CD14-positive monocyte (primary cell): Measurements from ENCODE around the gene RRP8. TPM values are rescaled to one million over a fixed set of nuclear protein-coding genes. Genes with fewer than 3 reads are reported as not detected.

Experiments used
- DNase-seq, 3 donors: peaks; one replicate each; pipeline ENCODE4 v3.0.0-alpha.2; 2011 to 2022
- H2AFZ ChIP-seq: 2 replicates; pipeline ENCODE4 v1.6.0; 2012; ENCODE audit warnings: mild to moderate bottlenecking, low read depth, low read length, inconsistent platforms; ENCODE audit not compliant: insufficient read depth, poor library complexity, severe bottlenecking
- H3K27ac ChIP-seq, 2 donors: 1 replicate in 1 of 2; 2 replicates in 1 of 2; pipeline ENCODE4 v1.5.1; 2012 to 2013; ENCODE audit warnings: low read length in 2 of 2, control low read depth in 1 of 2, inconsistent platforms in 1 of 2, low read depth in 1 of 2, mild to moderate bottlenecking in 1 of 2
- H3K27me3 ChIP-seq, 2 donors: one replicate each; pipeline versions ENCODE4 v1.6.0 to v1.6.1; 2011 to 2013; ENCODE audit warnings: low read length in 2 of 2; ENCODE audit not compliant: control insufficient read depth in 2 of 2, insufficient read depth in 2 of 2
- H3K36me3 ChIP-seq, 2 donors: replicated peaks in 1 of 2; 1 replicate in 1 of 2; 2 replicates in 1 of 2; pipeline versions ENCODE4 v1.5.1 to v1.6.1; 2012 to 2013; ENCODE audit warnings: low read length in 2 of 2, control low read depth in 1 of 2, inconsistent platforms in 1 of 2, mild to moderate bottlenecking in 1 of 2; ENCODE audit not compliant: insufficient read depth in 2 of 2, control insufficient read depth in 1 of 2
- H3K4me1 ChIP-seq, 2 donors: 1 replicate in 1 of 2; 2 replicates in 1 of 2; pipeline versions ENCODE4 v1.5.1 to v1.6.1; 2012 to 2013; ENCODE audit warnings: low read length in 2 of 2, control low read depth in 1 of 2, inconsistent platforms in 1 of 2, mild to moderate bottlenecking in 1 of 2, moderate library complexity in 1 of 2; ENCODE audit not compliant: insufficient read depth in 2 of 2, control insufficient read depth in 1 of 2
- H3K4me2 ChIP-seq: replicated peaks from 2 replicates; pipeline ENCODE3; 2012; ENCODE audit warnings: low read length, moderate library complexity, mild to moderate bottlenecking; ENCODE audit not compliant: poor library complexity, severe bottlenecking; ENCODE audit errors: extremely low read depth
- H3K4me3 ChIP-seq, 3 experiments: fragments of 200-600 bp in 1 of 3; sonication (generic) in 1 of 3; replicated peaks in 1 of 3; 1 replicate in 2 of 3; 2 replicates in 1 of 3; pipeline ENCODE4 v1.5.1; 2011 to 2013; ENCODE audit warnings: low read length in 3 of 3, mild to moderate bottlenecking in 3 of 3, control low read depth in 2 of 3, low read depth in 2 of 3, inconsistent platforms in 1 of 3, moderate library complexity in 1 of 3
- H3K79me2 ChIP-seq: 2 replicates; pipeline ENCODE4 v1.6.0; 2012; ENCODE audit warnings: mild to moderate bottlenecking, control low read depth, inconsistent platforms, low read length, moderate library complexity; ENCODE audit not compliant: insufficient read depth
- H3K9ac ChIP-seq: 2 replicates; pipeline ENCODE4 v1.6.0; 2017; ENCODE audit warnings: low read length, mild to moderate bottlenecking; ENCODE audit not compliant: insufficient read depth, poor library complexity, severe bottlenecking
- H3K9me3 ChIP-seq, 2 donors: replicated peaks in 1 of 2; 1 replicate in 1 of 2; 2 replicates in 1 of 2; pipeline versions ENCODE4 v1.5.1 to v1.6.1; 2012 to 2013; ENCODE audit warnings: low read length in 2 of 2, control low read depth in 1 of 2; ENCODE audit not compliant: control insufficient read depth in 1 of 2, insufficient read depth in 1 of 2
- H4K20me1 ChIP-seq: 2 replicates; pipeline ENCODE4 v1.6.0; 2012; ENCODE audit warnings: mild to moderate bottlenecking, low read length, control low read depth, moderate library complexity; ENCODE audit not compliant: insufficient read depth
- H3K27ac Mint-ChIP-seq, 7 donors: one replicate each; pipeline ENCODE4 v1.8.0; 2020; ENCODE audit warnings: mild to moderate bottlenecking in 7 of 7, mixed read lengths in 7 of 7, moderate library complexity in 6 of 7, inconsistent platforms in 2 of 7
- H3K27me3 Mint-ChIP-seq, 3 donors: one replicate each; pipeline ENCODE4 v1.8.0; 2021 to 2022; ENCODE audit warnings: low read depth in 3 of 3, mild to moderate bottlenecking in 3 of 3, mixed read lengths in 3 of 3, moderate library complexity in 3 of 3, inconsistent platforms in 1 of 3
- H3K36me3 Mint-ChIP-seq, 2 donors: one replicate each; pipeline ENCODE4 v1.8.0; 2020; ENCODE audit warnings: mixed read lengths in 2 of 2, inconsistent platforms in 1 of 2, mild to moderate bottlenecking in 1 of 2
- H3K4me1 Mint-ChIP-seq: one replicate; pipeline ENCODE4 v1.8.0; 2020; ENCODE audit warnings: mild to moderate bottlenecking, mixed read lengths
- H3K4me3 Mint-ChIP-seq, 2 donors: one replicate each; pipeline ENCODE4 v1.8.0; 2020; ENCODE audit warnings: mild to moderate bottlenecking in 2 of 2, mixed read lengths in 2 of 2, moderate library complexity in 1 of 2
- H3K9me3 Mint-ChIP-seq, 7 donors: one replicate each; pipeline ENCODE4 v1.8.0; 2020 to 2022; ENCODE audit warnings: mixed read lengths in 7 of 7, mild to moderate bottlenecking in 6 of 7, moderate library complexity in 6 of 7, inconsistent platforms in 2 of 7
- CTCF ChIP-seq: fragments of 200-600 bp; IDR thresholded peaks from one replicate; pipeline ENCODE4 v1.8.0; 2022; ENCODE audit warnings: antibody characterized with exemption, mild to moderate bottlenecking
- WGBS: methylation state at CpG from one replicate; pipeline ENCODE4 v1.1.5; 2013; ENCODE audit warnings: missing lambda C conversion rate; ENCODE audit not compliant: insufficient coverage; 5-methylcytosine and 5-hydroxymethylcytosine counted together
- intact Hi-C, 2 donors: fragments of 100-400 bp; cut with micrococcal nuclease; formaldehyde crosslinking; loops; one replicate each; pipeline versions ENCODE4 v1.15.0 to v1.15.1; 2023
- polyA plus RNA-seq, 3 donors: library from polyadenylated mRNA; depleted of rRNA in 1 of 3; unstranded in 2 of 3; stranded (reverse) in 1 of 3; fragments of 300-500 nt in 2 of 3; fragments of >200 nt in 1 of 3; fragmentation: Illumina TruSeq in 2 of 3; gene quantifications; 1 replicate in 2 of 3; 2 replicates in 1 of 3; pipeline ENCODE4 v1.2.3, GENCODE V29; 2012 to 2021

The RRP8 gene
- polyA plus RNA-seq, 3 donors, result 7.2 to 14.1 (median 11.9) TPM

- H2AFZ ChIP-seq, result no peak overlapping the region
- WGBS, result 96% methylated on average over 9 of the region's 9 CpGs
- peaks cover 39 to 40% of the 10 kb centered on the region in 2 donors for H3K36me3 ChIP-seq
- Mint-ChIP-seq H3K27ac (peak overlapping the region in 6 of 7 donors; percentile 4 to 88 (median 61)), H3K9me3 (no peaks in the 10 kb centered on the region), H3K36me3 (peaks cover 42 to 54% of the 10 kb centered on the region in 2 donors), H3K27me3 (no peaks in the 10 kb centered on the region), H3K4me3 (no peak overlapping the region), H3K4me1 (peaks cover 15% of the 10 kb centered on the region)
- intact Hi-C loops, result loop anchor here in 1 of 2 donors (10.0 kb wide), 1 partner anchor 123 kb away; the partner anchor contains the start of genes ARFIP2 and TIMM10B
- TF ChIP-seq CTCF, result no peak
- DNase-seq, result no peak
- no peak overlapping the region for H3K4me3 ChIP-seq
- no peak overlapping the region for H3K4me2 ChIP-seq
- H3K9me3 ChIP-seq, result no peaks in the 10 kb centered on the region
- H4K20me1 ChIP-seq, result peaks cover 40% of the 10 kb centered on the region
- H3K4me1 ChIP-seq, result peaks cover 59 to 65% of the 10 kb centered on the region in 2 donors
- no peak overlapping the region for H3K9ac ChIP-seq
- peaks cover 88% of the 10 kb centered on the region for H3K79me2 ChIP-seq
- peak overlapping the region in 1 of 2 donors; percentile 99 for H3K27ac ChIP-seq
- no peaks in the 10 kb centered on the region for H3K27me3 ChIP-seq
Measured at GRCh38 chr11:6608011-6608410, 4.6 kb upstream of the RRP8 start.

GRCh38 chr11:6607190-6607795 is 3.9 kb upstream of the RRP8 start:
- H3K27me3 Mint-ChIP-seq, result no peaks in the 10 kb centered on the region
- no peak for TF ChIP-seq CTCF

More at GRCh38 chr11:6607190-6607795, 3.9 kb upstream of the RRP8 start:
- Histone ChIP-seq H3K9ac (no peak overlapping the region), H4K20me1 (peaks cover 40% of the 10 kb centered on the region), H3K36me3 (peaks cover 39 to 40% of the 10 kb centered on the region in 2 donors), H3K4me1 (peaks cover 59 to 65% of the 10 kb centered on the region in 2 donors), H3K9me3 (no peaks in the 10 kb centered on the region), H3K4me2 (peak overlapping the region; percentile 54), H3K79me2 (peaks cover 95% of the 10 kb centered on the region), H3K27me3 (no peaks in the 10 kb centered on the region), H3K4me3 (peak overlapping the region in 1 of 3 experiments; percentile 40), H2AFZ (no peak overlapping the region), H3K27ac (peak overlapping the region; percentile 23 to 99)
- no peaks in the 10 kb centered on the region for H3K9me3 Mint-ChIP-seq
- H3K36me3 Mint-ChIP-seq, result peaks cover 42 to 54% of the 10 kb centered on the region in 2 donors
- peaks cover 15% of the 10 kb centered on the region for H3K4me1 Mint-ChIP-seq
- intact Hi-C loops, result loop anchor here in 1 of 2 donors (10.0 kb wide), 1 partner anchor 122 kb away; the partner anchor contains the start of genes ARFIP2 and TIMM10B
- no peak overlapping the region for H3K4me3 Mint-ChIP-seq
- DNase-seq, result no peak
- peak overlapping the region; percentile 28 to 92 (median 88) for H3K27ac Mint-ChIP-seq
